ENCODE measurements around the gene APPBP2. TPM values are rescaled to one million over a fixed set of nuclear protein-coding genes. Genes with fewer than 3 reads are reported as not detected.
A peak's percentile ranks its signal among the peaks of the same experiment; 100 is the strongest.
"Not testable (repeated sequence)": the region's sequence is repeated elsewhere in the genome, so short reads cannot be mapped to it uniquely, and the experiment has no call there.

APPBP2 gene
- polyA plus RNA-seq, 4 donors: 5.7 to 31.5 (median 8.1) TPM

- DNase-seq (peak in 1 of 2 donors; percentile 69), FAIRE-seq (no peak)
- H3K27ac ChIP-seq (ENCODE audit: low read depth in 1 of 3, low read length in 2 of 3): no peak overlapping the region
Observed at GRCh38 chr17:60559995-60560859, 34.2 kb upstream of the APPBP2 start.

GRCh38 chr17:60559659-60559994 is 33.6 kb upstream of the APPBP2 start:
- Histone ChIP-seq H3K4me3 (ENCODE audit: low read depth in 1 of 3, low read length in 3 of 3) (no peak overlapping the region), H3K27ac (ENCODE audit: low read depth in 1 of 3, low read length in 2 of 3) (no peak overlapping the region), H3K4me1 (ENCODE audit: control insufficient read depth in 3 of 3, insufficient read depth in 2 of 3, low read depth in 1 of 3, low read length in 2 of 3) (no peaks in the 10 kb centered on the region), H3K36me3 (ENCODE audit: control insufficient read depth in 3 of 3, insufficient read depth in 2 of 3, low read depth in 1 of 3, low read length in 3 of 3) (no peaks in the 10 kb centered on the region), H3K27me3 (ENCODE audit: control insufficient read depth in 3 of 3, insufficient read depth in 3 of 3, low read length in 3 of 3) (no peaks in the 10 kb centered on the region), H3K9me3 (ENCODE audit: control insufficient read depth in 2 of 2, insufficient read depth in 1 of 2, low read depth in 1 of 2, low read length in 1 of 2) (peaks cover 0 to 23% of the 10 kb centered on the region in 2 donors)
- FAIRE-seq: no peak
- WGBS, 3 donors: 67 to 91% (median 71%) methylated on average over 8 of the region's 8 CpGs
- no peak for DNase-seq

More at GRCh38 chr17:60559995-60560859, 34.2 kb upstream of the APPBP2 start:
- Histone ChIP-seq H3K36me3 (ENCODE audit: control insufficient read depth in 3 of 3, insufficient read depth in 2 of 3, low read depth in 1 of 3, low read length in 3 of 3) (no peaks in the 10 kb centered on the region), H3K4me3 (ENCODE audit: low read depth in 1 of 3, low read length in 3 of 3) (no peak overlapping the region), H3K27me3 (ENCODE audit: control insufficient read depth in 3 of 3, insufficient read depth in 3 of 3, low read length in 3 of 3) (no peaks in the 10 kb centered on the region), H3K9me3 (ENCODE audit: control insufficient read depth in 2 of 2, insufficient read depth in 1 of 2, low read depth in 1 of 2, low read length in 1 of 2) (peaks cover 0 to 23% of the 10 kb centered on the region in 2 donors), H3K4me1 (ENCODE audit: control insufficient read depth in 3 of 3, insufficient read depth in 2 of 3, low read depth in 1 of 3, low read length in 2 of 3) (no peaks in the 10 kb centered on the region)
- WGBS, 3 donors: 74 to 90% (median 82%) methylated on average over 26 of the region's 26 CpGs

GRCh38 chr17:60557805-60558204 is 31.8 kb upstream of the APPBP2 start:
- no peak overlapping the region for H3K27ac ChIP-seq (ENCODE audit: low read depth in 1 of 3, low read length in 2 of 3)
- no peaks in the 10 kb centered on the region for H3K27me3 ChIP-seq (ENCODE audit: control insufficient read depth in 3 of 3, insufficient read depth in 3 of 3, low read length in 3 of 3)
- no peak for FAIRE-seq
- peaks cover 0 to 35% of the 10 kb centered on the region in 2 donors for H3K9me3 ChIP-seq (ENCODE audit: control insufficient read depth in 2 of 2, insufficient read depth in 1 of 2, low read depth in 1 of 2, low read length in 1 of 2)
- H3K4me1 ChIP-seq (ENCODE audit: control insufficient read depth in 3 of 3, insufficient read depth in 2 of 3, low read depth in 1 of 3, low read length in 2 of 3): no peaks in the 10 kb centered on the region
- H3K4me3 ChIP-seq (ENCODE audit: low read depth in 1 of 3, low read length in 3 of 3): no peak overlapping the region
- WGBS, 3 donors: 78 to 92% (median 85%) methylated on average over 2 of the region's 2 CpGs
- no peaks in the 10 kb centered on the region for H3K36me3 ChIP-seq (ENCODE audit: control insufficient read depth in 3 of 3, insufficient read depth in 2 of 3, low read depth in 1 of 3, low read length in 3 of 3)
- no peak for DNase-seq

- Histone ChIP-seq H3K9me3 (ENCODE audit: control insufficient read depth in 2 of 2, insufficient read depth in 1 of 2, low read depth in 1 of 2, low read length in 1 of 2) (peaks cover 0 to 36% of the 10 kb centered on the region in 2 donors), H3K27me3 (ENCODE audit: control insufficient read depth in 3 of 3, insufficient read depth in 3 of 3, low read length in 3 of 3) (no peaks in the 10 kb centered on the region), H3K36me3 (ENCODE audit: control insufficient read depth in 3 of 3, insufficient read depth in 2 of 3, low read depth in 1 of 3, low read length in 3 of 3) (no peaks in the 10 kb centered on the region), H3K4me1 (ENCODE audit: control insufficient read depth in 3 of 3, insufficient read depth in 2 of 3, low read depth in 1 of 3, low read length in 2 of 3) (no peaks in the 10 kb centered on the region), H3K27ac (ENCODE audit: low read depth in 1 of 3, low read length in 2 of 3) (no peak overlapping the region), H3K4me3 (ENCODE audit: low read depth in 1 of 3, low read length in 3 of 3) (no peak overlapping the region)
- DNase-seq (no peak), FAIRE-seq (no peak)
- WGBS, 3 donors: 94 to 100% (median 98%) methylated on average over 4 of the region's 4 CpGs
Observed at GRCh38 chr17:60555786-60556185, 29.7 kb upstream of the APPBP2 start.

- peak in 1 of 2 donors; percentile 70 for DNase-seq
- peak overlapping the region in 1 of 3 donors; percentile 8 for H3K27ac ChIP-seq (ENCODE audit: low read depth in 1 of 3, low read length in 2 of 3)
- no peak overlapping the region for H3K4me3 ChIP-seq (ENCODE audit: low read depth in 1 of 3, low read length in 3 of 3)
- no peak for FAIRE-seq
- no peaks in the 10 kb centered on the region for H3K4me1 ChIP-seq (ENCODE audit: control insufficient read depth in 3 of 3, insufficient read depth in 2 of 3, low read depth in 1 of 3, low read length in 2 of 3)
- 6 to 56% (median 39%) methylated on average over 2 of the region's 2 CpGs for WGBS, 3 donors
- H3K36me3 ChIP-seq (ENCODE audit: control insufficient read depth in 3 of 3, insufficient read depth in 2 of 3, low read depth in 1 of 3, low read length in 3 of 3): no peaks in the 10 kb centered on the region
- no peaks in the 10 kb centered on the region for H3K27me3 ChIP-seq (ENCODE audit: control insufficient read depth in 3 of 3, insufficient read depth in 3 of 3, low read length in 3 of 3)
- peaks cover 0 to 36% of the 10 kb centered on the region in 2 donors for H3K9me3 ChIP-seq (ENCODE audit: control insufficient read depth in 2 of 2, insufficient read depth in 1 of 2, low read depth in 1 of 2, low read length in 1 of 2)
Observed at GRCh38 chr17:60554377-60554788, 28.3 kb upstream of the APPBP2 start.

GRCh38 chr17:60552255-60552654 is 26.2 kb upstream of the APPBP2 start:
- not testable (repeated sequence) for H3K4me3 ChIP-seq (ENCODE audit: low read depth in 1 of 3, low read length in 3 of 3); DNase-seq; H3K4me1 ChIP-seq (ENCODE audit: control insufficient read depth in 3 of 3, insufficient read depth in 2 of 3, low read depth in 1 of 3, low read length in 2 of 3); FAIRE-seq; H3K36me3 ChIP-seq (ENCODE audit: control insufficient read depth in 3 of 3, insufficient read depth in 2 of 3, low read depth in 1 of 3, low read length in 3 of 3); H3K27me3 ChIP-seq (ENCODE audit: control insufficient read depth in 3 of 3, insufficient read depth in 3 of 3, low read length in 3 of 3); H3K27ac ChIP-seq (ENCODE audit: low read depth in 1 of 3, low read length in 2 of 3)
- H3K9me3 ChIP-seq (ENCODE audit: control insufficient read depth in 2 of 2, insufficient read depth in 1 of 2, low read depth in 1 of 2, low read length in 1 of 2): peaks cover 0 to 19% of the 10 kb centered on the region in 2 donors
- 91 to 92% (median 91%) methylated on average over 3 to 6 of the region's 13 CpGs for WGBS, 3 donors

- H3K36me3 ChIP-seq (ENCODE audit: control insufficient read depth in 3 of 3, insufficient read depth in 2 of 3, low read depth in 1 of 3, low read length in 3 of 3): no peaks in the 10 kb centered on the region
- DNase-seq: no peak
- no peak overlapping the region for H3K4me3 ChIP-seq (ENCODE audit: low read depth in 1 of 3, low read length in 3 of 3)
- 77 to 85% (median 79%) methylated on average over 3 of the region's 3 CpGs for WGBS, 3 donors
- no peak for FAIRE-seq
- H3K4me1 ChIP-seq (ENCODE audit: control insufficient read depth in 3 of 3, insufficient read depth in 2 of 3, low read depth in 1 of 3, low read length in 2 of 3): no peaks in the 10 kb centered on the region
- H3K27me3 ChIP-seq (ENCODE audit: control insufficient read depth in 3 of 3, insufficient read depth in 3 of 3, low read length in 3 of 3): no peaks in the 10 kb centered on the region
- no peak overlapping the region for H3K27ac ChIP-seq (ENCODE audit: low read depth in 1 of 3, low read length in 2 of 3)
- peaks cover 0 to 12% of the 10 kb centered on the region in 2 donors for H3K9me3 ChIP-seq (ENCODE audit: control insufficient read depth in 2 of 2, insufficient read depth in 1 of 2, low read depth in 1 of 2, low read length in 1 of 2)
Observed at GRCh38 chr17:60548990-60549389, 22.9 kb upstream of the APPBP2 start.

GRCh38 chr17:60545465-60546191 is 19.6 kb upstream of the APPBP2 start:
- Histone ChIP-seq H3K27ac (ENCODE audit: low read depth in 1 of 3, low read length in 2 of 3) (no peak overlapping the region), H3K4me1 (ENCODE audit: control insufficient read depth in 3 of 3, insufficient read depth in 2 of 3, low read depth in 1 of 3, low read length in 2 of 3) (no peaks in the 10 kb centered on the region), H3K27me3 (ENCODE audit: control insufficient read depth in 3 of 3, insufficient read depth in 3 of 3, low read length in 3 of 3) (no peaks in the 10 kb centered on the region), H3K36me3 (ENCODE audit: control insufficient read depth in 3 of 3, insufficient read depth in 2 of 3, low read depth in 1 of 3, low read length in 3 of 3) (no peaks in the 10 kb centered on the region), H3K4me3 (ENCODE audit: low read depth in 1 of 3, low read length in 3 of 3) (no peak overlapping the region), H3K9me3 (ENCODE audit: control insufficient read depth in 2 of 2, insufficient read depth in 1 of 2, low read depth in 1 of 2, low read length in 1 of 2) (no peaks in the 10 kb centered on the region)
- FAIRE-seq (no peak), DNase-seq (no peak)
- WGBS, 3 donors: 90 to 95% (median 91%) methylated on average over 9 of the region's 9 CpGs

Data from small intestine (tissue), 7 donors.